GM21515 (cell line): ENCODE data around the gene C1GALT1C1L.
"Not testable (repeated sequence)": the region's sequence is repeated elsewhere in the genome, so short reads cannot be mapped to it uniquely, and the experiment has no call there.

Experiments
- ATAC-seq: cut with Tn5 transposase; IDR thresholded peaks from one replicate; pipeline ENCODE4 v1.9.1; 2021; ENCODE audit not compliant: unreplicated experiment

Gene C1GALT1C1L

DNA sequence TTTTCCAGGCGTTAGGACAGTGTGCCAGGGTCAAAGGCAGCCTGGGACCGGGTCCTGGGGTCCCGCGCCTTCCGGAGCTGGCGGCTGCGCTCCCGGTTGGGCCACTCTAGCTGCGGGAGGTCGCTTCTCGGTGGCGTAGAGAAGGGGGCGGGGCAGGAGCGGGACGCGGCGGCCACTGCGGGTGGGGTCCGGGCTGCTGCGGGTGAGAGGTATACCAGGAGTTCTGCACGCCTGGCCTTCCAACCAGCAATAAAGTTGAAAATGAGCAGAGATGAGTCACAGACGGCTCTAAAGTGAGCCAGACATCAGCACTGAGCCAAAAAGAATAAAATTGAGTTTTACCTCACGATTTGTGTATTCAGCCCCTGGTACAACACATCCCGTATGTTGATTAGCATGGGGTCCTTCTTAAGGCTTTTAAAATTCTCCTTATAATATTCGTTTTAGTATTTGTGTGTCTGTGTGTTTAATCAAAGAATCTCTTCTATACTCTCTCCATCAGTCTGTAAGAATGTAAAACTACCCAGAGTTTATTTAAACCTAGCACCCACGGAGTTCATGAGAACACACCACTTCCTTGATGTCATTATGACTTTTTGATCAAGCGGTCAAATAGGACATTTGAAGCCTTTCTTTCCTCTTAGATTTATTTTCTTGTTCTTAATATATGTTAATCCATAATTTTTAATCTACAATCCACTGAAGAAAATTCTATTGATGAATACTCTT is at the start of gene C1GALT1C1L:
C1GALT1C1L (minus strand) TSS at position 108 of the 729 bp plus-strand sequence; CDS start at position 1, 107 bp downstream.
- no peak for ATAC-seq

DNA sequence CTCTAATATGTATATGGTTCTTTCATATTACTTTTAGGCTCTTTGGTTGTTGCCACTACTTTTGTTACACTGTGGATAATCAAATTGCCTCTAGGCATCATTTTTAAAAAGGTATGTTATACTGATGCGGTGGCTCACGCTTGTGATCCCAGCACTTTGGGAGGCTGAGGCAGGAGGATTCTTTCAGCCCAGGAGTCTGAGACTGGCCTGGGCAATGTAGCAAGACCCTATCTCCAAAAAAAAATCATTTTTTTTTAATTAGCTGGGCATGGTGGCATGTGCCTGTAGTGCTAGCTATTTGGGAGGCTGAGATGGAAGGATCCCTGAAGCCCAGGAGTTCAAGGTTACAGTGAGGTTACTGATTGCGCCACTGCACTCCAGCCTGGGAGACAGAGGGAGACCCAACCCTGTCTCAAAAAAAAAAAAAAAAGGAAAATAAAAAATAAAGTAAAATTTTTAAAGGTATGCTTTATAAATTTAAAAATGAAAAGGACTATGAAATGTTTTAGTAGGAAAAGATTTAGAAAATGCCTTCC is 49.5 kb upstream of the C1GALT1C1L start:
- no peak for ATAC-seq

DNA sequence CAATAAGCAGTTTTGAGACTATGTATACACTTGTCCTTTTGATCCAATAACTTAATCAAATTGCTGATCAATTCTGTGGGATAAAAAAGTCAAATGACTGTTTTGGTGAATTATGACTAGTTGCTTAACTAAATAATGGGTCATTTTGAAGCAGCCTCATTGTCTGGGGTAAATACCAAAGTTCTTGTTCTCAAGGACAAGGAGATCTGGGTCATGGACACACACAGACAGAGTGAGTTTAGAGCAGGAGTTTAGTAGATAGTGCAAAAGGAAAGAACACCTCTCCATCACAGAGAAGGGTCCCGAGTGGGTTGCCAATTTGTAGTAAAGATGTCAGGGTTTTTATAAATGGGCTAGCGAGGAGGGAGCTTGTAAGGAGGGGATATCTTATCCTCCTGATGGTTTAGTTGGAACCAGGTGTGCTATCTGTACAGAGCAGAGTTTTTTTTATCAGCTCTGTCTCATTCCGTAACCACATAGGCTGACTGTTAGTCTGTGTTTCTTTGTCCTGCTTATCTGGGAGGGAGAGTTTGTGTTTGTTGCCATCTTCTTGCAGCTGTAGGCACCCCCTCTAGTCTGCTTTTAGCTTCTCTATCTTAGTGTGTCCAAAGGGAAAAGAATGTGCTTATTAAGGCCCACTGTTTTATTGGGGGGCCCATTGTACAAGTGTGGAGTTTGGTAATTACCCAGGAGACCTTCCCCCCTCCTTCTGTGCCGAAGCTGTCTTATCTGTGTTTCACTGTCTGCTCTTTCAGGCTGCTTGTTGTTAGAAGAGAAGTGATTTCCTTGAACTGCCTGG is 48.7 kb upstream of the C1GALT1C1L start:
- no peak for ATAC-seq

DNA sequence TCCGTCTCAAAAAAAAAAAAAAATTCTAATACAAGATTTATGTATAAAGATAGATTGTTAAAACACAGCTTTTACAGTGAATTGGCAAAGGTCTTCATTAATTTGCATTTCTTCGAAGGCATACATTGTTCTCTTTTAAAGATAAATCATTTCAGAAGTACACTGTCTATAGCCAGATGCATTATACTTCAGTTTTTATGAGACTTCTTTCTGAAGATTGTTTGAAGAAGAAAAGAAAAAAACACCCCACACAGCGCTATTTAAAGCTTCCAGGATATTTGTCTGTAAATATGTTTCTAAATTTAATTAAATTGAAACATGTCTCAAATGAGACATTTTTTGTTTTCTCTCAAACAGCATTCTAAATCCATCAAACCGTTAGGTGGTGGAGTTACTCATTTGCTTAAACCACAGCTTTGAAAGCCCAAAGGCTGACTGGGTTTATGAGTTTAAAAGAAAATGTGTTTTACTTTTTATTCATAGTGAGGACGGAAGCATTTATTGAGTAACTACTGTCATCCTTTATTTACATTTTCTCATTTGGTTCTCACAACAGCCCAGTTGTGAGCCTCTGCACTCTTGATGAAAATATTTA is 42.4 kb upstream of the C1GALT1C1L start:
- no peak for ATAC-seq

- no peak for ATAC-seq
These were observed 41.1 kb upstream of the C1GALT1C1L start for GRCh38 chr2:43717322-43717721.

- ATAC-seq, result no peak
These were observed 39.3 kb upstream of the C1GALT1C1L start for GRCh38 chr2:43715300-43716098.

DNA sequence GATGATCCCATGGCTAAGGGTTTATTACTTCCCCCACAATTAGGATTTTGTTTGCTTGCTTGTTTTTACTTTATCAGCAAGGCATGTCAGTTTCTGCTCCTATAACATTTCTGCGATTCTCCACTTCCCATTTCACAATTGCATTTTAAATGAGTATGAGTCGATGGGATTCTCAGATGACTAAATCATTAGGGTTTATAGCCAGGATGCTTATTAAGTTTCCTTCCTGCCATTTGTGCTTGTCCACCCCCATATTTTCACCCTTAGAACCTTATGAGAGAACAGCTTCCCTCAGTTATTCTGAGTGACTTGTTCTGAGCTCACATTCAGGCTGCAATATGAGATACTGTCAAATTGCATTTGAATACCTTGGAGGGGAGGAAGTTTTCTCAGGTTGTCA is 37.9 kb upstream of the C1GALT1C1L start:
- ATAC-seq, result no peak

- ATAC-seq, result no peak
These were observed 34.6 kb upstream of the C1GALT1C1L start for GRCh38 chr2:43710866-43711265.

- no peak for ATAC-seq
These were observed 32.7 kb upstream of the C1GALT1C1L start for GRCh38 chr2:43708891-43709290.

- ATAC-seq, result no peak
These were observed 31.9 kb upstream of the C1GALT1C1L start for GRCh38 chr2:43708178-43708577.

GRCh38 chr2:43707255-43708015 is 31.2 kb upstream of the C1GALT1C1L start:
- ATAC-seq, result no peak

DNA sequence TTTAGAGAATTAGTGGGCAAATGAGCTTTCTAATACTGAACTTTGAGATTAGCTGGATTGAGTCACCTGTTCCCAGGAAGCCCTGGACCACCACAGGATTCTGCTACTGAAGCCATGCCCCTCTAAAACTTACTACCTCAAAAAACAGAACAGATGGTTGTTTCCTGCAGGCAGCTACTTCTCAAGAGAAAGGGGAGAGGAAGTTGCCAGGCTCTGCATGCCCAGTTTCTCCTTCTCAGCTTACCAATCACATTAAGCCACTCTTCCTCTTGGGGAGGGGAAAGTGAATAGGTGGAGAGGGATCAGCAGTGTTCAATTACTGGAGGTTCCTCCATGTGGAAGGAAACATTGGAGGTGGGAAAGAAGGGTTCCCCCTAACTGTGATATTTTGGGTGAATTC is 24.9 kb upstream of the C1GALT1C1L start:
- ATAC-seq, result no peak

- no peak for ATAC-seq
These were observed 23.5 kb upstream of the C1GALT1C1L start for GRCh38 chr2:43699761-43700160.

GRCh38 chr2:43698140-43698539 is 21.9 kb upstream of the C1GALT1C1L start:
- ATAC-seq, result not testable (repeated sequence)

DNA sequence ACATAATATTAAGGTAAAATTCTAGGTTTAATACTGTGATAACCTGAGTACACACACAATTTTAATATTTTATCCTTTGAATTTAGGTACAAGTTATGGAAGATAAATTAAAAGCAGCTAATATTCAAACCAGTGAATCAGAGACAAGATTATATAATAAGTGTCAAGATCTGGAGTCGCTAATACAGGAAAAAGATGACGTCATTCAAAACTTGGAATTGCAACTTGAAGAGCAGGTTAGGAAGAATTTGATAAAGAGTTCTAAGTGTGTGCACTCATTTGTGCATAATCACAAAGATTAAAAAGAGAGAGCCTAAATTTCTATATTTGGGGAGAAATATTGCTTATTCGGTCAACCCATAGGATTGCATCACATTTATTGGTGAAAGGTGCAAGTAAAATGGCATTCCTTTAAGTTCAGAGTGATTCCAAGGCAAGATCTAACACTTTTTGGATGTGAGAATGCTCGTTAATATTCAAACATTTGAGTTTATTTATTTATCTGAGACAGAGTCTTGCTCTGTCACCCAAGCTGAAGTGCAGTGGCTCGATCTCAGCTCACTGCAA is 16.3 kb upstream of the C1GALT1C1L start:
- ATAC-seq, result no peak

DNA sequence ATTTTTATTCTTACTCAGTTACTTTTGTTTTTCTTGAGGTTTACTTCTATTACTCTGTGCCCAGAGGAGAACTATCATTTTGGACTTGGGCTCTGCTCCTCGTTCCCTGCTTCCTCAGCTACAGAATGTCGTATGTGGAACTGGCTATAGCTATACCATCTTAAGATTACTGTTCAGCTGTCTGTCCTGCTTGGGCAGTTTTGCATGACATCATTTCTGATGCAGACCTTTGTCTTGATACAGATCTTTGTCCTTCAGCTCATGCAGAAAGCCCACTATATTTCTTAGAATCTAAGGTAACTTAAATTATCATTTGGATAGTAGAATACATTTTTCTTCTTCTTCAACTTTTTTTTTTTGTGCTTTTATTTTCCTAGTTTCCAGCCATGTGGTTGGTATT is 13.8 kb upstream of the C1GALT1C1L start:
- no peak for ATAC-seq

DNA sequence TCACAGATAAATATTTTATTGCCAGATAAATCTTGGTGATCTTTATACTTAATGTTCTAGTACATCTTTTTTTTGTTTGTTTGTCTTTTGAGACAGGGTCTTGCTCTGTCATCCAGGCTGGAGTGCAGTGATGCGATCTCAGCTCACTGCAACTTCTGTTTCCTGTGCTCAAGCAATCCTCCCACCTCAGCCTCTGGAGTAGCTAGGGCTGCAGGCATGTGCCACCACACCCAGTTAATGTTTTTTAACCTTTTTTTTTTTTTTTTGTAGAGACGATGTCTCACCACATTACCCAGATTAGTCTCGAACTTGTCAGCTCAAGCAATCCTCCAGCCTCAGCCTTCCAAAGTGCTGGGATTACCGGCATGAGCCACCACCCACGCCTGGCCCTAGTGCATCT is 9.1 kb upstream of the C1GALT1C1L start:
- ATAC-seq, result no peak

DNA sequence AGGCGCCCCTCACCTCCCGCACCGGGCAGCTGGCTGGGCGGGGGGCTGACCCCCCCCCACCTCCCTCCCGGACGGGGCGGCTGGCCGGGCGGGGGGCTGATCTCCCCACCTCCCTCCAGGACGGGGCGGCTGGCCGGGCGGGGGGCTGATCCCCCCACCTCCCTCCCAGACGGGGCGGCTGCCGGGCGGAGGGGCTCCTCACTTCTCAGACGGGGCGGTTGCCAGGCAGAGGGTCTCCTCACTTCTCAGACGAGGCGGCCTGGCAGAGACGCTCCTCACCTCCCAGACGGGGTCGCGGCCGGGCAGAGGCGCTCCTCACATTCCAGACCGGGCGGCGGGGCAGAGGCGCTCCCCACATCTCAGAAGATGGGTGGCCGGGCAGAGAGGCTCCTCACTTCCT is 1.6 kb upstream of the C1GALT1C1L start:
- not testable (repeated sequence) for ATAC-seq

GRCh38 chr2:43675646-43676321 is 445 bp downstream of the C1GALT1C1L start:
- no peak for ATAC-seq
